ENCODE measurements around the gene BDKRB1.
"Not testable (repeated sequence)": the region's sequence is repeated elsewhere in the genome, so short reads cannot be mapped to it uniquely, and the experiment has no call there.

BDKRB1 gene

DNA sequence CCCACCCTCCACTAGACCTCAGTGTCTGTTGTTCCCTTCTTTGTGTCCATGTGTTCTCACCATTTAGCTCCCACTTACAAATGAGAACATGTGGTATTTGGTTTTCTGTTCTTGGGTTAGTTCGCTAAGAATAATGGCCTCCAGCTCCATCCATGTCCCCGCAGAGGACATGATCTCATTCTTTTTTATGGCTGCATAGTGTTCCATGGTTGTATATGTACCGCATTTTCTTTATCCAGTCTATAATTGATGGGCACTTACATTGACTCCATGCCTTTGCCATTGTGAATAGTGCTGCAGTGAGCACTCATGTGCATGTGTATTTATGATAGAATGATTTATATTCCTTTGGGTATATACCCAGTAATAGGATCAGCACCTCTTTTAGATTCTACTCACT lies 10.9 kb upstream of the BDKRB1 start:
- H3K4me3 Mint-ChIP-seq, H3K27me3 Mint-ChIP-seq, CTCF ChIA-PET, H3K27ac Mint-ChIP-seq, H3K4me1 Mint-ChIP-seq, H3K36me3 Mint-ChIP-seq, H3K9me3 Mint-ChIP-seq, DNase-seq: not testable (repeated sequence)

- CTCF ChIA-PET, result no interaction called here
Observed at GRCh38 chr14:96245710-96246538, 10.1 kb upstream of the BDKRB1 start.

GRCh38 chr14:96246539-96246847 lies 9.5 kb upstream of the BDKRB1 start:
- CTCF ChIA-PET, result interaction anchor here (0.5 kb wide), 1 partner anchor 151 kb away, joined by 3 read pairs; no protein-coding TSS in a partner anchor
- Mint-ChIP-seq H3K27ac (no peak overlapping the region), H3K9me3 (no peaks in the 10 kb centered on the region), H3K36me3 (no peaks in the 10 kb centered on the region), H3K4me3 (no peak overlapping the region), H3K4me1 (no peaks in the 10 kb centered on the region), H3K27me3 (peaks cover 4% of the 10 kb centered on the region)
- DNase-seq, result no peak

More at GRCh38 chr14:96245710-96246538, 10.1 kb upstream of the BDKRB1 start:
- no peak for DNase-seq
- Mint-ChIP-seq H3K27ac (no peak overlapping the region), H3K4me3 (no peak overlapping the region), H3K9me3 (no peaks in the 10 kb centered on the region), H3K27me3 (peaks cover 4% of the 10 kb centered on the region), H3K4me1 (no peaks in the 10 kb centered on the region), H3K36me3 (no peaks in the 10 kb centered on the region)

- Mint-ChIP-seq H3K27me3 (peaks cover 4% of the 10 kb centered on the region), H3K4me3 (no peak overlapping the region), H3K27ac (no peak overlapping the region), H3K4me1 (no peaks in the 10 kb centered on the region), H3K36me3 (no peaks in the 10 kb centered on the region), H3K9me3 (no peaks in the 10 kb centered on the region)
- CTCF ChIA-PET, result interaction anchor here (0.5 kb wide), 1 partner anchor 152 kb away, joined by 3 read pairs; no protein-coding TSS in a partner anchor
- DNase-seq, result no peak
Observed at GRCh38 chr14:96247031-96247430, 9.0 kb upstream of the BDKRB1 start.

DNA sequence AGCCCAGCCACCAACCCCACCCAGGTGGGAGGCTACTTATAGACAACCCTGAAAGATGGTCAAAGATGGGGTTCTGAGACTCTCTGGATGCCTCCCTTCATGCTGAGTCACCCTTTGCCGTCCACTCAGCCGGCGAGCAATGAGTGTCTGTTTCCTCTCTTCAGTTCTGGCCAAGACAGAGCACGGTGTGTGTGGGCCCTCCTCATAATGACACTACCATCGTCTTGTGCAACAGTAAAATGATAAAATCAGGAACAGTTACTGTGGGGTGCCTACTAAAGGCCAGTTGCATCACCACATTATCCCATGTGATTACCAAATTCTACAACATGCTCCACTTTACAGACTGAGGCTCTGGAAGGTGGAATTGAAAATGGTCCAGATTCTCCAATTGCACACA lies 7.0 kb upstream of the BDKRB1 start:
- no peaks in the 10 kb centered on the region for H3K36me3 Mint-ChIP-seq

DNA sequence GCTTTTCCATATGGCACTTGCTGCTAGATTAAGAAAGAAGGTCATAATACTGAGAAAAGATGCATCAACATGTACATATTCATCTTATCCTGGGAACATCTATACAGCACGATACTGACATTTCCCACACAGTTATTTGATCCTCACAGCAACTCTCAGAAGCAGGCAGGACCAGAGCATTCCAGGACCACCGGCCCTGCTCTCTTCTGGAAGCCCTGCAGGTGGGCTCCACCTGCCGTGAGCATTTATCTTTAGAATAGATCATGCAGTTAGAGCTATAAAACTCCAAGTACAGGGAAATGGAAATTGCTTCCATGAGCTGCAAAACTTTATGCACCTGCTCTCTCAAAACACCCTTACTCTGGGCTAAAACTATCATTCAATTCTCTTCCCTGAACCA lies 5.5 kb upstream of the BDKRB1 start:
- CTCF ChIA-PET, result no interaction called here
- no peaks in the 10 kb centered on the region for H3K4me1 Mint-ChIP-seq
- H3K27me3 Mint-ChIP-seq, result peaks cover 10% of the 10 kb centered on the region
- no peak overlapping the region for H3K4me3 Mint-ChIP-seq
- H3K36me3 Mint-ChIP-seq, result no peaks in the 10 kb centered on the region
- H3K27ac Mint-ChIP-seq, result no peak overlapping the region
- no peak for DNase-seq
- no peaks in the 10 kb centered on the region for H3K9me3 Mint-ChIP-seq

More for the DNA sequence above, 7.0 kb upstream of the BDKRB1 start:
- H3K9me3 Mint-ChIP-seq, result no peaks in the 10 kb centered on the region
- no peaks in the 10 kb centered on the region for H3K27me3 Mint-ChIP-seq
- CTCF ChIA-PET, result no interaction called here
- no peak overlapping the region for H3K4me3 Mint-ChIP-seq
- DNase-seq, result no peak
- no peaks in the 10 kb centered on the region for H3K4me1 Mint-ChIP-seq
- H3K27ac Mint-ChIP-seq, result no peak overlapping the region

DNA sequence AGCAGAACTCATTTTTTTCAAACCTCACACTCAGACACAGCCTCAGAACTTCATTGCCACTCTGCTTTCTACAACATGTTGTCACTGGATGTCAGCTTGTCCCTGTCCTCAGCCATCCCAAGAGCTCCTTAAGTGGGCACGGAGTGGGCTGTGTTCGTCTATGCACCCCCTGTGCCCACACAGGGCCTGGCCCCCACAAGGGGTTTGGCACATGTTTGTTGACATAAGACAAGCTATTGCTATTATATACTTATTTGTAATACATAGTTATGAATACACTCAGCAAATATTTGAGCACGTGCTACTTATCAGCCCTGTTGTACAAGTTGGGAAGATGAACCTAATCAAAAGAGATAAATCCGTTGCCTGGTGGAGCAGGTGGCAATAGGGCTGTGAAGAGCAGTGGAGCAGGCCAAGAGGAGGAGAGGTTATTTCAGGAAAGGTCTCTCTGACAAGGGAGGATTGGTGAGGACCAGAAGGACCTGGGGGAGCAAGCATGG lies 4.3 kb upstream of the BDKRB1 start:
- CTCF ChIA-PET, result no interaction called here
- Mint-ChIP-seq H3K27me3 (peaks cover 10% of the 10 kb centered on the region), H3K9me3 (no peaks in the 10 kb centered on the region), H3K4me3 (no peak overlapping the region), H3K27ac (no peak overlapping the region), H3K4me1 (no peaks in the 10 kb centered on the region), H3K36me3 (no peaks in the 10 kb centered on the region)
- DNase-seq, result no peak

DNA sequence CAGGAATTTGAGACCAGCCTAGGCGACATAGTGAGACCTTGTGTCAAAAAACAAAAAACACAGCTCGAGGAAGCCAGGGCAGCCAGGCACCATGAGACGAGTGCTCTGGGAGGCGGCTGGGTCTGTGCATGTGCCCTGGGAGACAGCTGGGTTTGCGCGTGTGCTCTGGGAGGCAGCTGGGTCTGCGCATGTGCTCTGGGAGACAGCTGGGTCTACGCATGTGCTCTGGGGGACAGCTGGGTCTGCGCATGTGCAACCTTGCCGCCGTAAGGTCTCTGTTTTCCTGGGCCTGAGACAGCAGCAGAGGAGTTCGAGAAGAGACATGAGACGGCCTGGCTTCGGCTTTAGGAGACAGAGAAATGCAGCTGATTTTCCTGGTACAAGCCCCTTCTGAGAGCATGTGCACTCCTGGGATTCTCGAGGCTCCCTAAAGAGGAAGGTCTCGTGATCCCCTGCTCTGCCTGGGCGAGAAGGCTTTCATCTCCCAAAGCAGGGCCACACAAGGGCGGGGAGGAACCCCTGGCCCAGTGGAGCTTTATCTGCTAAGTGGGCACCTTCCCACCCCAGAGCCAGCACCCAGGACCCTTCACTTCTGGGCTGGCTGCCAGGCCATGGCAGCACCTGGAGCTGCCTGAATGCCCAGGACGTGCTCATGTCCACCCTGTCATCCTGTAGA lies 3.5 kb upstream of the BDKRB1 start:
- Mint-ChIP-seq H3K27me3 (peaks cover 12% of the 10 kb centered on the region), H3K4me3 (no peak overlapping the region), H3K27ac (no peak overlapping the region), H3K36me3 (no peaks in the 10 kb centered on the region), H3K4me1 (no peaks in the 10 kb centered on the region), H3K9me3 (no peaks in the 10 kb centered on the region)
- CTCF ChIA-PET, result no interaction called here
- DNase-seq, result peak; percentile 0

GRCh38 chr14:96252999-96253539 lies 2.9 kb upstream of the BDKRB1 start:
- H3K4me1 Mint-ChIP-seq, result no peaks in the 10 kb centered on the region
- no peak overlapping the region for H3K27ac Mint-ChIP-seq
- CTCF ChIA-PET, result no interaction called here
- DNase-seq, result no peak
- H3K36me3 Mint-ChIP-seq, result no peaks in the 10 kb centered on the region
- H3K9me3 Mint-ChIP-seq, result no peaks in the 10 kb centered on the region
- H3K27me3 Mint-ChIP-seq, result peaks cover 16% of the 10 kb centered on the region
- no peak overlapping the region for H3K4me3 Mint-ChIP-seq

- CTCF ChIA-PET, result no interaction called here
- H3K27ac Mint-ChIP-seq, result no peak overlapping the region
- H3K27me3 Mint-ChIP-seq, result peaks cover 19% of the 10 kb centered on the region
- no peaks in the 10 kb centered on the region for H3K4me1 Mint-ChIP-seq
- DNase-seq, result no peak
- H3K36me3 Mint-ChIP-seq, result no peaks in the 10 kb centered on the region
- no peak overlapping the region for H3K4me3 Mint-ChIP-seq
- H3K9me3 Mint-ChIP-seq, result no peaks in the 10 kb centered on the region
Observed at GRCh38 chr14:96254687-96255086, 1.3 kb upstream of the BDKRB1 start.

DNA sequence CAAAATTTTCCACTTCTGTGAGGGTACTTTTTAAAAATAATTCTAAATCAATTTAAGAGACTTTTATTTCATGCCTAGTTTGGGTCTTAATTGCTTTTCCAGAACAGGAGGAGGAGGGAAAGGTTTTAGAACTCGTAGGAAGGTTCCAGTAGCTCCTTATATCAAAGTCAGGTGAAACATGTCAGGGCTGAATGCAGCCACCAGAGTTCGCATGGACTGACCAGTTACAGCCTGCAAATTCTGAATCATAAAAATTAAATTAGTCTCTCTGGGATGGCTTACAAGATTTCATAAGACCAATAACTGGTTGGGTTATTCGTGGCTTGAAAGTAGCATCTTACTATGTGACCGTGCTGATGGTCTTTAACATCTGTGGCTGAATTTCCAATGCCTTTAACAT lies 397 bp downstream of the BDKRB1 start:
- no peaks in the 10 kb centered on the region for H3K9me3 Mint-ChIP-seq
- peaks cover 24% of the 10 kb centered on the region for H3K27me3 Mint-ChIP-seq
- no peaks in the 10 kb centered on the region for H3K4me1 Mint-ChIP-seq
- no peak for DNase-seq
- no peak overlapping the region for H3K4me3 Mint-ChIP-seq
- CTCF ChIA-PET, result no interaction called here
- H3K36me3 Mint-ChIP-seq, result no peaks in the 10 kb centered on the region
- no peak overlapping the region for H3K27ac Mint-ChIP-seq

DNA sequence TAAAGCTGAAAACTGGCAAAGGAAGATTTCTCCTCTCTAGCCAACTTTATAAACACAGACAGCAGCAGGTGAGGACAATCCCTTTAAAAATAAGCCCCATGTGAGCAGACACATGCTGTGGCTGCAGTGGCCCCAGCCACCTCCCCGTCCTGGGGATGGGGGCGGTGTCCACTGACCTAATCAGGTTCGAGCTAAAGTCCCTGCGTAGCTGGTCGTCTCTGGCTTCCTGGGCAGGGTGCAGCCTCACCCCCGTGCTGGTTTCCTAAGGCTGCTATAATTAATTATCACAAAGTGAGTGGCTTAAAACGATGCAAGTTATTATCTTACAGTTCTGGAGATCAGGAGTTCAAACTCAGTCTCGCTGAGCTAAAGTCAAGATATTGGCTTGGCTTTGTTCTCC lies 1.0 kb downstream of the BDKRB1 start:
- H3K27ac Mint-ChIP-seq, result no peak overlapping the region
- H3K9me3 Mint-ChIP-seq, result no peaks in the 10 kb centered on the region
- no peak overlapping the region for H3K4me3 Mint-ChIP-seq
- H3K36me3 Mint-ChIP-seq, result no peaks in the 10 kb centered on the region
- CTCF ChIA-PET, result no interaction called here
- no peaks in the 10 kb centered on the region for H3K4me1 Mint-ChIP-seq
- DNase-seq, result no peak
- H3K27me3 Mint-ChIP-seq, result peaks cover 28% of the 10 kb centered on the region

- no peak for DNase-seq
- no peaks in the 10 kb centered on the region for H3K9me3 Mint-ChIP-seq
- H3K27me3 Mint-ChIP-seq, result peaks cover 31% of the 10 kb centered on the region
- H3K4me3 Mint-ChIP-seq, result no peak overlapping the region
- no peaks in the 10 kb centered on the region for H3K36me3 Mint-ChIP-seq
- CTCF ChIA-PET, result interaction anchor here (3.8 kb wide), 1 partner anchor 17 kb away, joined by 14 read pairs; no protein-coding TSS in a partner anchor
- H3K4me1 Mint-ChIP-seq, result no peaks in the 10 kb centered on the region
- H3K27ac Mint-ChIP-seq, result no peak overlapping the region
Observed at GRCh38 chr14:96257900-96258299, 1.9 kb downstream of the BDKRB1 start.

GRCh38 chr14:96260341-96260821 lies 4.4 kb downstream of the BDKRB1 start:
- DNase-seq, result no peak
- no peaks in the 10 kb centered on the region for H3K36me3 Mint-ChIP-seq
- no peaks in the 10 kb centered on the region for H3K9me3 Mint-ChIP-seq
- H3K4me1 Mint-ChIP-seq, result no peaks in the 10 kb centered on the region
- peaks cover 21% of the 10 kb centered on the region for H3K27me3 Mint-ChIP-seq
- H3K27ac Mint-ChIP-seq, result no peak overlapping the region
- CTCF ChIA-PET, result interaction anchor here (3.8 kb wide), 1 partner anchor 15 kb away, joined by 14 read pairs; no protein-coding TSS in a partner anchor
- no peak overlapping the region for H3K4me3 Mint-ChIP-seq
